Posterior vena cava (tissue), 2 donors: ENCODE results near the gene PSMD13. TPM values are rescaled to one million over a fixed set of nuclear protein-coding genes. Genes with fewer than 3 reads are reported as not detected.

Experiments
- DNase-seq: peaks from one replicate; pipeline ENCODE4 v3.0.0-alpha.2; 2020; ENCODE audit warnings: low spot score
- intact Hi-C, 2 donors: fragments of 100-400 bp; cut with DNase I; formaldehyde crosslinking; loops; one replicate each; pipeline versions ENCODE4 v1.14.1 to v1.14.2; 2022 to 2023
- total RNA-seq, 2 donors: library from RNA; stranded (reverse); fragmentation: NEBNext Ultra II Directional; extraction: Animal tissue kit (Norgen Biotek cat#: 25700); gene quantifications; one replicate each; pipeline ENCODE4 v1.2.1, GENCODE V29; 2021
- donor health status: DM: yes; HTN: yes; CAD: no.
- donor health status: DM: yes; HTN: yes; CAD: no.

Gene PSMD13
- total RNA-seq, 2 donors from 2014 or later = 83.2 to 89.6 TPM

DNA sequence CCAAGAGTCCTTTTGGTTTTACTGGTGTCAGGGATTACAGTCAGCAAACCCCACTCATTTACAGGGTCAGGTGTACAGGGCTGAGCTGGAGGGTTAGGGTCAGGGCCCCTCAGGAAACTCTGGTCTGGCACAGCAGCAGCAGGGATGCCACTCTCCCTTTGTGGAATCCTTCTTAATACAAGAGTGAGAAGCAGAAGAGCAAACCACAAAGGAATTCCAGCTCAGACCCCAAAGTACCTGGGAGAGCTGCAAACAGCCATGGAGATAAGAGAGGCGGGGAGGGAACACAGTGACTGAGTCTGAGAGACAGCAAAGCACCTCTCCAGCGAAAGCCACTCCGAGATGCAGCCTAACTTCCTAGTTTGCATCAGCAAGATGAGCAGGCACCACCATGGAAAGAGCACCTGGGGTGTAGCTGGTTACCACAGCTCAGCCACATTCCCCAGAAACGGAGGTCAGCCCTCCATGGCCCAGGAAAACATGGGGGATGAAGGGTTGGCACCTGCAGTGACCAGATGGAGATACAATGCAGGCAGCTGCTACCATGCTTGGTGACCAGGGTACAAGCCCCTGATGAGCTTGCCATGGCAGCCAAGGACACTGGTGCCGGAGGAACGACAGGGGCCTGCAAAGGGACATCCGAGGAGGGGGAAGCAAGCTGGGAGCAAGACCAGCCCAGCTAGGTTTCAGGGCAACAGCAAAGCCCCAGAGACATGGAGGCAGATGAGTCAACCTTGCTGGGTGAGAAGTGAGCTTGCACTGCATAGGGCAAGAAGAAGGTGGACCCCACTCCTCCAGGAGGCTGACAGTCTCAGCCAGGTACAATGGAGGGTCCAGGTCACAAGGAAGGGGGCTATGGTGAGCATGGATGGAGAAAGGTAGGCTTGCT is 33.5 kb upstream of the PSMD13 start:
- intact Hi-C loops = loop anchor here in 1 of 2 donors (10.0 kb wide), 1 partner anchor 162 kb away; the partner anchor contains the start of gene B4GALNT4
- peak; percentile 81 for DNase-seq

DNA sequence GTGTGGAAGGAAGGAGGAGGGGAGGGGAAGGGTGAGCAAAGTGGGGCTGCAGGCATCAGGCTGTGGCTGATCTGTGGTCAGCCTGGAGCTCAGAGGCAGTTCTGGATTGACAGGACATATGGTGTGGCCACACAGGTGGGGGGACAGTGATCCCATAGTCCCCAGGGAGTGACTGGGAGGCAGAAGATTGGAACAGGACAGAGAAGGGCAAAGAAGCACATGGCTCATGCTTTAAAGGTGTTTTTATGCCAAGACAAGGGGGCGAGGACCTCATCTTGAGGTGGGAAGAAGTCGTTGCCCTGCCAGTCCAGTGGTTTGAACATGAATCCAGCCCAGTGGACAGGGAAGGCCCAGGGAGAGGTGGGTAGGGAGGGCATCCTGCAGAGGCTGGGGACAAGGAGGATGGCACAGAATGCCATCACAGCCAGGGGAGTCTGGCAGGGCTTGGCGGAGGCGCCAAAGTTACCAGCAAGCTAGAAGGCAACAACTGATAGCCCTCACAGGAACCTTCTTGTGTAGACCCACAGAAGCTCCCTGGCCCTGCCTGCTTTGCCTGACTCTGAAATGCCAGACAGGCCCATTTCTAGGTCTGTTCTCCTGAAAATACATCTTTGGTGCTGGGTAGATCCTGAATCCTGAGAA is 32.7 kb upstream of the PSMD13 start:
- DNase-seq = peak; percentile 56
- intact Hi-C loops = loop anchor here in 1 of 2 donors (10.0 kb wide), 1 partner anchor 161 kb away; the partner anchor contains the start of gene B4GALNT4

GRCh38 chr11:204587-205109 is 32.1 kb upstream of the PSMD13 start:
- intact Hi-C loops = loop anchor here in 1 of 2 donors (10.0 kb wide), 1 partner anchor 160 kb away; the partner anchor contains the start of gene B4GALNT4
- DNase-seq = peak; percentile 37

- intact Hi-C loops = loop anchor here in 1 of 2 donors (10.0 kb wide), 1 partner anchor 159 kb away; the partner anchor contains the start of gene B4GALNT4
- peak; percentile 70 for DNase-seq
These were observed 31.4 kb upstream of the PSMD13 start for GRCh38 chr11:205221-206001.

DNA sequence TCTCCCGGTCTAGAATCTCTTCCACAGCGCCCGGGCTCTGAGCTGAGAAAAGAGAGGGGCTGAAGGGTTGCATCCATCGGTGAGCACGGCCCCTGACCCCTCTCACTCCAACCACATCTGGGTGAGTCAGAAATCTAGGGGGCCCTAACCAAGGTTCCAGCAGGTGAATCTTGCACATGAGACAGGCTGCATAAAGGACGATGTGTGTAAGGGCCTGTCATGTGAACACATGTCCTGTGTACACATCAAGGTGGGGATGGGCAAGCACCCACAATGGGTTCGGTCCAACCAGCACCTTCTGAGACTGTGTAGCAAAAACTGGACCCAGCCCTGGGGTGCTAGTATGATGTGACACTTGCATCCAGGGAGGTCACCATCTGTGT is 30.8 kb upstream of the PSMD13 start:
- peak; percentile 66 for DNase-seq
- intact Hi-C loops = loop anchor here in 1 of 2 donors (10.0 kb wide), 1 partner anchor 159 kb away; the partner anchor contains the start of gene B4GALNT4

- peak; percentile 80 for DNase-seq
- intact Hi-C loops = loop anchor here in 1 of 2 donors (10.0 kb wide), 1 partner anchor 158 kb away; the partner anchor contains the start of gene B4GALNT4
These were observed 30.1 kb upstream of the PSMD13 start for GRCh38 chr11:206526-207207.

DNA sequence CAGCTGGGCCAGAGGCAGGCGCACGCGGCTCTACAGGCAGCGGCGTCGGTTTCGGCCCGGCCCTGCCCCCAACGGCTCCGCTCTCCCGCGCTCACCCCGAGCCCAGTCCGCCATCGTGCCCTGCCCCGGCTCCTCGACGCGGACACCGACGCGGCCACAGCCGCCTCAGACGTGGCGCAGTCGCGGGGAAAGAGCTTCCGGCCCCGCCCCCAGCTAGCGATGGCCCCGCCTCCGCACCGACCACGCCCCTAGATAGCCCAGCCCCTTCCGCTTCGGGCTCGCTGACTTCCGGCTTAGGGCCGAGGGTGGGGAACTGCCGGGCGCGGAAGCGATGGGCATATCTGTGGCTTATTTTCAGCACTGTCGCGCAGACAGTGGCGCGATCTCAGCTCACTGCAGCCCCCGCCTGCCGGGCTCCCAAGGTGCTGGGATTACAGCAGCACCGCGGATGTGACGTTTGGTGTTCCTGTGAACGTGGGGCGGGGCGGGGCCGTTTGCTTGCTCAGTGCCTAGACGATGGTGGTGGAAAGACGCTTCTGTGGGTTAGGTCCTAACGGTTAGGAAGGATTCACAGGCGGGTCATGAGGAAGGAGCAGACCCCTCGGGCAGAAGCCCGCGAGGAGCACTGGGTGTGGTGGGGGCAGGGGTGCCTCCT is 29.4 kb upstream of the PSMD13 start, which contains the start of the genes BET1L and RIC8A:
TSS of gene BET1L (minus strand) at position 192 of the 655 bp plus-strand sequence. CDS start at position 114, 78 bp downstream.
TSS of gene RIC8A (plus strand) at position 501 of the 655 bp plus-strand sequence. CDS start 1,147 bp downstream, outside the sequence.
- peak; percentile 99 for DNase-seq
- intact Hi-C loops = loop anchor here in 1 of 2 donors (10.0 kb wide), 1 partner anchor 157 kb away; the partner anchor contains the start of gene B4GALNT4

DNA sequence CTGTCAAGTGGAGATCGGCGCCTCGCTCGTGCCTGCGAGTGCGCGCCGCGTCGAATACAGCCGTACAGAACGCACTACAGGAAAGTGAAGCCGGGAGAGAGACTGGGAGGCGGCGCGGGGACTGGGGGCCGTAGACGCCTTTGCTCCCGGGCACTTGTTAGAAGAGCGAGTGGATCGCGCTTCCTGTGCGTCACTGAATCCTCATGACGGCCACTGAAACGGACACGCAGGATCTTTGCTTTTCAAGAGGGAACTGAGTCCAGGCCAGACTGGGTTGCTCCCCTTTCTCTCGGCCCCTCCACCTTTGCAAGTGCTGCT is 29.0 kb upstream of the PSMD13 start:
- no peak for DNase-seq
- intact Hi-C loops = loop anchor here in 1 of 2 donors (10.0 kb wide), 1 partner anchor 157 kb away; the partner anchor contains the start of gene B4GALNT4

DNA sequence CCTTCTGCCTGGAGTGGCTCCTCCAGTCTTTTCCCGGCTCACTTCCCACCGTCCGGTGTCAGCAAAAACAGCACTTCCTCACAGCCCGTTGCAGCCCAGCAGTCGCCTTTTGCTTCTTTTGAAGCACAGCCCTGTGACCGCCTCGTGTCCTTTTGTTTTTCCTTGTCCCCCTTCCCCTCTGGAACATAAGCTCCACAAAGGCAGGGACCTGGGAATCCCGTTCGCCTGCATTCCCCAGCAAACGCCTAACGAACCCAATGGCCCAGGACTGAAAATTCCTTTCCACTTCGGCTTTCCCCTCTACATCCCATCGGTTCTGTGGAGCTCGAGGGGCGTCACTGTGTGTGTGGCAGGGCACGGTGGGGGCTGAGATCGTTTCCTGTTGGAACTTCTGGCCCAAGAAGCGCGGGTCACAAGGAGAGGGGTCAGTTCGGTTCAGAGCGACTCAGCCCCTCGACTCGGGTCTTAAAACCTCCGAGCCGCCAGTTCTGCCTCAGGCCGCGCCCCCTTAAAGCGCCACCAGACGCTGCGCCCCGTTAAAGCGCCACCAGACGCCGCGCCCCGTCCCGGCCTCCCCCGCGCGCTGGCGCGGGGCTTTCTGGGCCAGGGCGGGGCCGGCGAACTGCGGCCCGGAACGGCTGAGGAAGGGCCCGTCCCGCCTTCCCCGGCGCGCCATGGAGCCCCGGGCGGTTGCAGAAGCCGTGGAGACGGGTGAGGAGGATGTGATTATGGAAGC is 28.4 kb upstream of the PSMD13 start:
- intact Hi-C loops = loop anchor here in 1 of 2 donors (10.0 kb wide), 1 partner anchor 156 kb away; the partner anchor contains the start of gene B4GALNT4
- peak; percentile 96 for DNase-seq

- no peak for DNase-seq
- intact Hi-C loops = loop anchor here in 1 of 2 donors (10.0 kb wide), 1 partner anchor 156 kb away; the partner anchor contains the start of gene B4GALNT4
These were observed 27.9 kb upstream of the PSMD13 start for GRCh38 chr11:208917-209260.

DNA sequence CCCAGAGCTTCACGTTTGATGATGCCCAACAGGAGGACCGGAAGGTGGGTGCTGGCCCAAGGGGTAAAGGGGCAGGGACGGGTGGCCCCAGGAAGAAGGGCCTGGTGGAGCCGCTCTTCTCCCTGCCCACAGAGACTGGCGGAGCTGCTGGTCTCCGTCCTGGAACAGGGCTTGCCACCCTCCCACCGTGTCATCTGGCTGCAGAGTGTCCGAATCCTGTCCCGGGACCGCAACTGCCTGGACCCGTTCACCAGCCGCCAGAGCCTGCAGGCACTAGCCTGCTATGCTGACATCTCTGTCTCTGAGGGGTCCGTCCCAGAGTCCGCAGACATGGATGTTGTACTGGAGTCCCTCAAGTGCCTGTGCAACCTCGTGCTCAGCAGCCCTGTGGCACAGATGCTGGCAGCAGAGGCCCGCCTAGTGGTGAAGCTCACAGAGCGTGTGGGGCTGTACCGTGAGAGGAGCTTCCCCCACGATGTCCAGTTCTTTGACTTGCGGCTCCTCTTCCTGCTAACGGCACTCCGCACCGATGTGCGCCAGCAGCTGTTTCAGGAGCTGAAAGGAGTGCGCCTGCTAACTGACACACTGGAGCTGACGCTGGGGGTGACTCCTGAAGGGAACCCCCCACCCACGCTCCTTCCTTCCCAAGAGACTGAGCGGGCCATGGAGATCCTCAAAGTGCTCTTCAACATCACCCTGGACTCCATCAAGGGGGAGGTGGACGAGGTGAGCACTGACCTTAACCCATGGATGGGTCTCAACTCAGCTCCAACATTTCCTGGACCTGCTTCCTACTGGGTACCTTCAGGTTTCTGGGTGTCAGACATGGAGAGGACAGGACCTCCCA is 27.3 kb upstream of the PSMD13 start:
- peak; percentile 78 for DNase-seq

GRCh38 chr11:210122-210802 is 26.5 kb upstream of the PSMD13 start:
- intact Hi-C loops = no loop called here
- peak; percentile 68 for DNase-seq

More for the DNA sequence above, 27.3 kb upstream of the PSMD13 start:
- intact Hi-C loops = loop anchor here in 1 of 2 donors (10.0 kb wide), 1 partner anchor 155 kb away; the partner anchor contains the start of gene B4GALNT4

DNA sequence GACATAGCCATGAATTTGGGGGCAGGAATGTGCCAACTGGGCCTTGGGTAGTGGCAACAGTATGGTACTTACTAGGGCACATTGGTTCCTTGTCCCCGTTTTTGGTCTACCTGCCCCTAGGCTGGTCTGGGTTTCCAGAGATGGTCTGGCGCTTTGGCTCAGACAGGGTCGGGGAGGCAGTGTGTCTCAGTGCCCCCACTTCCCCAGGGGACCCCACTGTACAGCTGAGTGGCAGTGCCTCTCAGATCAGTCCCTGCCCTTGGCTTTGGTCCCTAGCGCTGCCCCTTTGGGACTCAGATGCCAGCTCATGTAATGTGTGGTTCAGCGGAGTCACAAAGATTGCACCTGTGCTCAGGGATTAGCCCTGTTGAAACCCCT is 26.0 kb upstream of the PSMD13 start:
- intact Hi-C loops = no loop called here
- DNase-seq = peak; percentile 23

DNA sequence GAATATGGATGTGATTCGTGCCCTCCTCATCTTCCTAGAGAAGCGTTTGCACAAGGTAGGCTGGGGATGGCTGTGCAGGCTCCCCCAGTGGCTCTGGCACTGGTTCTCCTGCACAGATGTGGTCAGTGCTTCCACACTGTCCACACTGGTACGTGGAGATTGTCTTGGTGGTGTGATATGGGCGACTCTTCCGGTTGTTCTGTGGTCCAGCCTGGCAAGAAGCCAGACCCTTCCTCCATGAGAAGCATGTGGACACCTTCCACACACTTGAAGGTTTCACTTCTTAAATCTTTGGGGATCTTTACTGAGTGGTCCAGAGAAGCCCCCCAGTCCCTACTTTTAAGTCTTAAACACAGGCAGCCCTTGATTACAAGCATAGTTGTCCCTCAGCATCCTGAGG is 25.5 kb upstream of the PSMD13 start:
- DNase-seq = peak; percentile 10
- intact Hi-C loops = no loop called here

GRCh38 chr11:211741-212140 is 25.0 kb upstream of the PSMD13 start:
- peak; percentile 59 for DNase-seq
- intact Hi-C loops = no loop called here
